K562 (cell line): Measurements from ENCODE around the gene PIK3R6. TPM values are rescaled to one million over a fixed set of nuclear protein-coding genes. Genes with fewer than 3 reads are reported as not detected.

Source experiments
- ATAC-seq: fragments of 200-7000 bp; cut with Tn5 transposase; 3 replicates; pipeline ENCODE4 v1.9.1; 2020; ENCODE audit warnings: moderate library complexity
- BruUV-seq: library from RNA; stranded (reverse); fragments of 400-500 nt; replicated peaks from 2 replicates; lab custom pipeline; 2021; lab: Mats Ljungman, UMichigan
- CTCF ChIA-PET: fragments of 300-600 bp; formaldehyde crosslinking; extraction: SDS; loops from one replicate; lab custom pipeline; 2021; ENCODE audit warnings: low intra/inter-chr PET ratio; lab: Yijun Ruan, JAX
- POLR2A ChIA-PET: fragments of 300-600, 350-650 bp; sonication (Branson Sonifier 250); formaldehyde crosslinking; extraction: SDS; loops from one replicate; lab custom pipeline; 2021; ENCODE audit warnings: antibody characterized with exemption, inconsistent platforms; lab: Yijun Ruan, JAX
- DNase-seq, 4 experiments: peaks; one replicate each; pipeline versions ENCODE4 v3.0.0 to v3.0.0-alpha.2; 2011 to 2018; ENCODE audit warnings: low spot score in 3 of 4, mixed read lengths in 3 of 4; ENCODE audit errors: extremely low read depth in 1 of 4
- FAIRE-seq: peaks from 2 replicates; lab custom pipeline; 2011; peaks lifted over from hg19 to GRCh38; lab: Jason Lieb, UNC
- H2AFZ ChIP-seq: 2 replicates; pipeline ENCODE4 v1.6.0; 2011; ENCODE audit warnings: low read depth, low read length, control low read depth, inconsistent platforms
- H3K27ac ChIP-seq: fragments of 200-600 bp; 3 replicates; pipeline ENCODE4 v1.8.0; 2011; ENCODE audit warnings: low read depth, mild to moderate bottlenecking, control low read depth, inconsistent platforms, low read length, moderate library complexity, mixed read lengths; ENCODE audit errors: extremely low read depth
- H3K27me3 ChIP-seq, 2 experiments: fragments of 300-600 bp in 1 of 2; 2 replicates in 1 of 2; 3 replicates in 1 of 2; pipeline versions ENCODE4 v1.6.0 to v1.8.0; 2011; ENCODE audit warnings: inconsistent platforms in 2 of 2, low read length in 2 of 2, mild to moderate bottlenecking in 1 of 2, mixed read lengths in 1 of 2, moderate library complexity in 1 of 2; ENCODE audit not compliant: control insufficient read depth in 2 of 2, insufficient read depth in 2 of 2
- H3K36me3 ChIP-seq: fragments of 300-600 bp; 3 replicates; pipeline ENCODE4 v1.8.0; 2011; ENCODE audit warnings: mild to moderate bottlenecking, low read length, inconsistent platforms; ENCODE audit not compliant: control insufficient read depth, insufficient read depth
- H3K4me1 ChIP-seq, 2 experiments: fragments of 200-600 bp in 1 of 2; replicated peaks in 1 of 2; 2 replicates in 1 of 2; 3 replicates in 1 of 2; pipeline versions ENCODE4 v1.5.1 to v1.8.0; 2011; ENCODE audit warnings: inconsistent platforms in 2 of 2, low read length in 2 of 2, mild to moderate bottlenecking in 1 of 2, mixed read lengths in 1 of 2, moderate library complexity in 1 of 2; ENCODE audit not compliant: control insufficient read depth in 2 of 2, insufficient read depth in 2 of 2
- H3K4me2 ChIP-seq: 2 replicates; pipeline ENCODE4 v1.6.1; 2011; ENCODE audit warnings: low read length, control low read depth, inconsistent platforms, mixed read lengths; ENCODE audit not compliant: insufficient read depth
- H3K4me3 ChIP-seq: fragments of 200-600 bp; sonication (generic), shearing (Covaris generic); 2 replicates; pipeline ENCODE4 v1.5.1; 2016; ENCODE audit warnings: control low read depth, inconsistent platforms
- H3K79me2 ChIP-seq: fragments of 200-600 bp; 3 replicates; pipeline ENCODE4 v1.8.0; 2011; ENCODE audit warnings: low read length, inconsistent platforms; ENCODE audit not compliant: control insufficient read depth, insufficient read depth
- H3K9ac ChIP-seq, 2 experiments: 2 replicates each; pipeline versions ENCODE4 v1.6.0 to v1.6.1; 2011; ENCODE audit warnings: low read depth in 2 of 2, low read length in 2 of 2, control low read depth in 1 of 2, inconsistent platforms in 1 of 2, mild to moderate bottlenecking in 1 of 2, mixed read lengths in 1 of 2; ENCODE audit not compliant: insufficient read depth in 1 of 2
- H3K9me1 ChIP-seq: one replicate; pipeline ENCODE4 v1.6.0; 2011; ENCODE audit warnings: inconsistent platforms, mild to moderate bottlenecking, low read length, moderate library complexity; ENCODE audit not compliant: control insufficient read depth, insufficient read depth
- H3K9me3 ChIP-seq: replicated peaks from 2 replicates; pipeline ENCODE4 v1.5.1; 2011; ENCODE audit warnings: low read depth, low read length, inconsistent platforms; ENCODE audit not compliant: control insufficient read depth, insufficient read depth
- H4K20me1 ChIP-seq: replicated peaks from 2 replicates; pipeline ENCODE4 v1.6.1; 2011; ENCODE audit warnings: low read length, inconsistent platforms, mixed read lengths; ENCODE audit not compliant: control insufficient read depth, insufficient read depth
- DIDO1 ChIP-seq: fragments of 450-650 bp; IDR thresholded peaks from 2 replicates; pipeline ENCODE4 v1.6.1; 2016; ENCODE audit warnings: low read depth, missing biosample characterization, missing genetic modification characterization
- JUND ChIP-seq, 2 experiments: IDR thresholded peaks; 2 replicates in 1 of 2; 3 replicates in 1 of 2; pipeline ENCODE4 v1.6.1; 2011; ENCODE audit warnings: borderline replicate concordance in 2 of 2, low read depth in 2 of 2, low read length in 2 of 2, improper control_type of control experiment in 1 of 2, missing biosample characterization in 1 of 2, missing genetic modification characterization in 1 of 2, missing genetic modification reagents in 1 of 2
- ZNF146 ChIP-seq: IDR thresholded peaks from one replicate; pipeline ENCODE4 v1.6.1; 2018; ENCODE audit warnings: missing compliant biosample characterization; ENCODE audit not compliant: unreplicated experiment
- WGBS: fragments of 100-300 bp; shearing (Covaris generic); methylation state at CpG from one replicate; pipeline ENCODE4 v1.1.6; 2016; ENCODE audit warnings: low coverage, mixed read lengths; ENCODE audit not compliant: insufficient coverage; ENCODE audit errors: missing lambda C conversion rate; 5-methylcytosine and 5-hydroxymethylcytosine counted together
- in situ Hi-C: fragments of 300-500 bp; cut with MboI; formaldehyde crosslinking; loops from 4 replicates; pipeline ENCODE4 v1.15.0; 2018; ENCODE audit warnings: inconsistent platforms, mixed read lengths
- intact Hi-C: fragments of 100-400 bp; cut with micrococcal nuclease; formaldehyde crosslinking; loops from 2 replicates; pipeline ENCODE4 v1.14.2; 2022
- polyA plus RNA-seq, 8 experiments: library from polyadenylated mRNA; depleted of rRNA in 4 of 8; stranded (reverse) in 5 of 8; unstranded in 3 of 8; fragments of >200 nt; fragmentation: Nextera tagmentation in 2 of 8; fragmentation: Illumina TruSeq in 1 of 8; extraction: Ambion mirVana in 2 of 8; extraction: Trizol in 1 of 8; gene quantifications; 2 replicates each; pipeline versions ENCODE4 v1.2.1 to v1.2.3, GENCODE V29; 2011 to 2014; ENCODE audit warnings: inconsistent platforms in 1 of 8, missing spikeins in 1 of 8
- total RNA-seq, 7 experiments: library from RNA; depleted of rRNA in 6 of 7; stranded (reverse); fragments of >200 nt in 6 of 7; fragmentation: Illumina TruSeq in 2 of 7; extraction: Trizol in 2 of 7; gene quantifications; 2 replicates each; pipeline versions ENCODE4 v1.2.1 to v1.2.3, GENCODE V29; 2011 to 2021; ENCODE audit warnings: low replicate concordance in 1 of 7
- TF ChIP-seq, protein P1 (sequence below): fragments of 450-650 bp; formaldehyde crosslinking; IDR thresholded peaks from 2 replicates; pipeline ENCODE4 v1.4.0; 2020; ENCODE audit warnings: mild to moderate bottlenecking, moderate library complexity
- TF ChIP-seq, protein P2 (sequence below): fragments of 250-450 bp; sonication (Bioruptor Pico); IDR thresholded peaks from 2 replicates; pipeline ENCODE4 v1.8.0; 2021; ENCODE audit warnings: borderline replicate concordance, mild to moderate bottlenecking, moderate library complexity; ENCODE audit not compliant: poor library complexity, severe bottlenecking

The PIK3R6 gene
- total and polyA plus RNA-seq, 9 of the 15 experiments (the other 6 are each of a cell fraction or from before 2014, with no cell fraction given) = 0.04 TPM; not detected in 8

DNA sequence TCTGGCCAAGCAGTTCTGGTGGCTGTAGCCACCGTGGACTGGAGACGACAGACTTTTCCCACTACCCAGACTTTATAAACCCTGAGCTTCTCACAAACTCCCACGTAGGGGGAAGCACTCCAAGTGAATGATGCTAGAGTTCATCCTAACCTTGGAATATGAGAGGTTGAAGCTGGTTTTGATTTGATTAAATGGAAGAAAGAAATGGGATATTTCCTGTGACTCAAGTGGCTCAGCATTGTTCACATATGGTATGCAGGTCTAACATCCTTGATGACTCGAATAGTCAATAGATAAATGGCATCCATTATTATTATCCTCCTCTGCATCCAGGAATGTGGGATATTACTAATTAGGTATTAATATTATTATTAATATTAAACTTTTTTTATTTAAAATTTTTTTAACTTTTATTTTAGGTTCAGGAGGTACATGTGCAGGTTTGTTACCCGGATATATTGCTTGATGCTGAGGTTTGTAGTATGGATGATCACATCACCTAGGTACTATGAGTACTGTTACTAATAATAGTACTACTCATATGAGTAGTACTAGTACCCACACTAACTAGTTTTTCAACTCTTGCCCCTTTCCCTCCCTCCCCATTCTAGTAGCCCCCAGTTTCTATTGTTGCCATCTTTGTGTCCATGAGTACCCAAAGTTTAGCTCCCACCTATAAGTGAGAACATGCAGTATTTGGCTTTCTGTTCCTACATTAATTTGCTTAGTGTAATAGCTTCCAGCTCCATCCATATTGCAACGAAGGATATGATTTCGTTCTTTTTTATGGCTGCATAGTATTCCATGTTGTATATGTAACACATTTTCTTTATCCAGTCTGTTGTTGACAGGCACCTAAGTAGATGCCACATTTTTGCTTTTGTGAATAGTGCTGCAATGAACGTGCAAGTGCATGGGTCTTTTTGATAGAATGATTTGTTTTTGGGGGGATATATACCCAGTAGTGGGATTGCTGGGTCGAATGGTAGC lies 22.9 kb downstream of the PIK3R6 start (continued):
- TF ChIP-seq, protein P1, sequence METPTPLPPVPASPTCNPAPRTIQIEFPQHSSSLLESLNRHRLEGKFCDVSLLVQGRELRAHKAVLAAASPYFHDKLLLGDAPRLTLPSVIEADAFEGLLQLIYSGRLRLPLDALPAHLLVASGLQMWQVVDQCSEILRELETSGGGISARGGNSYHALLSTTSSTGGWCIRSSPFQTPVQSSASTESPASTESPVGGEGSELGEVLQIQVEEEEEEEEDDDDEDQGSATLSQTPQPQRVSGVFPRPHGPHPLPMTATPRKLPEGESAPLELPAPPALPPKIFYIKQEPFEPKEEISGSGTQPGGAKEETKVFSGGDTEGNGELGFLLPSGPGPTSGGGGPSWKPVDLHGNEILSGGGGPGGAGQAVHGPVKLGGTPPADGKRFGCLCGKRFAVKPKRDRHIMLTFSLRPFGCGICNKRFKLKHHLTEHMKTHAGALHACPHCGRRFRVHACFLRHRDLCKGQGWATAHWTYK (CRISPR knock-in tag) = no peak
- TF ChIP-seq, all 486 proteins: peak for 0

DNA sequence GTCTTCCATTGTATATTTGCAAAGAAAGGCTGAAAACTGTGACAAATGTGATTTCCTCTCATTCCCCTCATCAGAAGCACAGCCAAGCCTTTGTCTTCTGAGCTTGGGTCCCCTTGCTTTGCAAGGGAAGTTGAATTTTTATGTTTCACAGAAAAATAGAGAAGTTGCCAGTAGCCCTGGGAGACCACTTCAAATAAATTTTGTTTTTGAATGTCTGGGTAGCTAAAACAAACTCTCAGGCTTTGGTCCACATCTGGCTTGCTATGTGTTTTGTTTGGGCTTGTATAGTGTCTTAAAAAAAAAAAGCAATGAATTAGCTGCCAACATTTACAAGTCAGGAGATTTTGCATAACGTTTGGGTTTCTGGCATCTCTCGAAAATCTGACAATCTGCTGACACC lies 24.1 kb downstream of the PIK3R6 start:
- ChIA-PET CTCF (no interaction called here), POLR2A (interaction anchor here (1.2 kb wide), 1 partner anchor 42 kb away, joined by 3 read pairs; no protein-coding TSS in a partner anchor)
- H3K4me1 ChIP-seq = no peaks in the 10 kb centered on the region
- no peaks in the 10 kb centered on the region for H4K20me1 ChIP-seq
- DNase-seq (no peak), ATAC-seq (no peak), FAIRE-seq (no peak)
- H3K9ac ChIP-seq = no peak overlapping the region
- no peak overlapping the region for H3K4me2 ChIP-seq
- H3K79me2 ChIP-seq = no peaks in the 10 kb centered on the region
- H3K4me3 ChIP-seq = no peak overlapping the region
- in situ Hi-C loops (no loop called here), intact Hi-C loops (no loop called here)
- no peak overlapping the region for H3K27ac ChIP-seq
- BruUV-seq = no TSS peak
- no peaks in the 10 kb centered on the region for H3K36me3 ChIP-seq
- 0% methylated on average over 2 of the region's 2 CpGs for WGBS
- peaks cover 0 to 3% of the 10 kb centered on the region in 2 experiments; a peak in 2 of 5 replicates for H3K27me3 ChIP-seq
- H3K9me1 ChIP-seq = no peaks in the 10 kb centered on the region
- H2AFZ ChIP-seq = no peak overlapping the region
- TF ChIP-seq, protein P1 (CRISPR knock-in tag) = no peak
- TF ChIP-seq JUND (IDR thresholded peaks at IDR 0.05; ENCODE audit: borderline replicate concordance, low read depth, low read length) (no peak), JUND (tag; IDR thresholded peaks at IDR 0.05; ENCODE audit: borderline replicate concordance, low read depth, low read length) (no peak), ZNF146 (CRISPR knock-in tag) (no peak), DIDO1 (tag) (no peak)
- TF ChIP-seq, protein P2, sequence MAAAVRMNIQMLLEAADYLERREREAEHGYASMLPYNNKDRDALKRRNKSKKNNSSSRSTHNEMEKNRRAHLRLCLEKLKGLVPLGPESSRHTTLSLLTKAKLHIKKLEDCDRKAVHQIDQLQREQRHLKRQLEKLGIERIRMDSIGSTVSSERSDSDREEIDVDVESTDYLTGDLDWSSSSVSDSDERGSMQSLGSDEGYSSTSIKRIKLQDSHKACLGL (CRISPR knock-in tag) = no peak
- H3K9me3 ChIP-seq = no peaks in the 10 kb centered on the region
